Prostate gland (tissue), 2 donors: ENCODE data around the gene GPR101.
"Not testable (repeated sequence)": the region's sequence is repeated elsewhere in the genome, so short reads cannot be mapped to it uniquely, and the experiment has no call there.

ENCODE experiments used
- CTCF ChIP-seq, 4 experiments: fragments of 200-600 bp in 2 of 4; fragments of 450-650 bp in 2 of 4; sonication (generic) in 2 of 4; IDR thresholded peaks; 1 replicate in 3 of 4; 2 replicates in 1 of 4; pipeline ENCODE4 v1.5.1; 2016 to 2019; ENCODE audit warnings: antibody characterized with exemption in 4 of 4, mild to moderate bottlenecking in 2 of 4, moderate library complexity in 2 of 4
- POLR2A ChIP-seq: fragments of 450-650 bp; IDR thresholded peaks from one replicate; pipeline ENCODE4 v1.6.1; 2016; ENCODE audit warnings: antibody characterized with exemption, mild to moderate bottlenecking
- POLR2AphosphoS5 ChIP-seq: sonication (generic); formaldehyde crosslinking; IDR thresholded peaks from one replicate; pipeline ENCODE4 v1.6.1; 2017; ENCODE audit warnings: antibody characterized with exemption

GRCh38 chrX:137000236-137000635 is 33.6 kb downstream of the GPR101 start:
- not testable (repeated sequence) for TF ChIP-seq CTCF (IDR thresholded peaks at IDR 0.05); POLR2A; POLR2AphosphoS5
